Measurements from ENCODE around the gene PRAME. TPM values are rescaled to one million over a fixed set of nuclear protein-coding genes. Genes with fewer than 3 reads are reported as not detected.

PRAME gene
- total and polyA plus RNA-seq, 4 donors: 0.02 to 1.5 TPM; not detected in 2

- Histone ChIP-seq H3K27me3 (ENCODE audit: control insufficient read depth in 3 of 3, insufficient read depth in 3 of 3, low read length in 2 of 3) (no peaks in the 10 kb centered on the region), H3K36me3 (ENCODE audit: control insufficient read depth in 4 of 4, insufficient read depth in 4 of 4, low read length in 4 of 4) (no peaks in the 10 kb centered on the region), H3K27ac (ENCODE audit: low read depth in 1 of 2, low read length in 1 of 2) (no peak overlapping the region), H3K9ac (ENCODE audit: insufficient read depth in 1 of 2, low read length in 2 of 2) (no peak overlapping the region), H3K4me1 (ENCODE audit: control insufficient read depth in 5 of 5, insufficient read depth in 5 of 5, low read length in 5 of 5) (no peaks in the 10 kb centered on the region), H3K9me3 (ENCODE audit: control insufficient read depth in 4 of 4, insufficient read depth in 3 of 4, low read length in 3 of 4) (peaks cover 0 to 2% (median 0%) of the 10 kb centered on the region in 4 donors), H3K4me3 (no peak overlapping the region)
- TF ChIP-seq, protein P1, sequence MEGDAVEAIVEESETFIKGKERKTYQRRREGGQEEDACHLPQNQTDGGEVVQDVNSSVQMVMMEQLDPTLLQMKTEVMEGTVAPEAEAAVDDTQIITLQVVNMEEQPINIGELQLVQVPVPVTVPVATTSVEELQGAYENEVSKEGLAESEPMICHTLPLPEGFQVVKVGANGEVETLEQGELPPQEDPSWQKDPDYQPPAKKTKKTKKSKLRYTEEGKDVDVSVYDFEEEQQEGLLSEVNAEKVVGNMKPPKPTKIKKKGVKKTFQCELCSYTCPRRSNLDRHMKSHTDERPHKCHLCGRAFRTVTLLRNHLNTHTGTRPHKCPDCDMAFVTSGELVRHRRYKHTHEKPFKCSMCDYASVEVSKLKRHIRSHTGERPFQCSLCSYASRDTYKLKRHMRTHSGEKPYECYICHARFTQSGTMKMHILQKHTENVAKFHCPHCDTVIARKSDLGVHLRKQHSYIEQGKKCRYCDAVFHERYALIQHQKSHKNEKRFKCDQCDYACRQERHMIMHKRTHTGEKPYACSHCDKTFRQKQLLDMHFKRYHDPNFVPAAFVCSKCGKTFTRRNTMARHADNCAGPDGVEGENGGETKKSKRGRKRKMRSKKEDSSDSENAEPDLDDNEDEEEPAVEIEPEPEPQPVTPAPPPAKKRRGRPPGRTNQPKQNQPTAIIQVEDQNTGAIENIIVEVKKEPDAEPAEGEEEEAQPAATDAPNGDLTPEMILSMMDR (IDR thresholded peaks at IDR 0.05; ENCODE audit: control extremely low read depth, extremely low read depth): no peak
- 59 to 69% methylated on average over 5 of the region's 5 CpGs for WGBS, 2 donors
- DNase-seq (no peak), ATAC-seq (ENCODE audit: insufficient read depth, low FRiP score) (no peak)
Measured at GRCh38 chr22:22598144-22598543, 39.1 kb upstream of the PRAME start.

DNA sequence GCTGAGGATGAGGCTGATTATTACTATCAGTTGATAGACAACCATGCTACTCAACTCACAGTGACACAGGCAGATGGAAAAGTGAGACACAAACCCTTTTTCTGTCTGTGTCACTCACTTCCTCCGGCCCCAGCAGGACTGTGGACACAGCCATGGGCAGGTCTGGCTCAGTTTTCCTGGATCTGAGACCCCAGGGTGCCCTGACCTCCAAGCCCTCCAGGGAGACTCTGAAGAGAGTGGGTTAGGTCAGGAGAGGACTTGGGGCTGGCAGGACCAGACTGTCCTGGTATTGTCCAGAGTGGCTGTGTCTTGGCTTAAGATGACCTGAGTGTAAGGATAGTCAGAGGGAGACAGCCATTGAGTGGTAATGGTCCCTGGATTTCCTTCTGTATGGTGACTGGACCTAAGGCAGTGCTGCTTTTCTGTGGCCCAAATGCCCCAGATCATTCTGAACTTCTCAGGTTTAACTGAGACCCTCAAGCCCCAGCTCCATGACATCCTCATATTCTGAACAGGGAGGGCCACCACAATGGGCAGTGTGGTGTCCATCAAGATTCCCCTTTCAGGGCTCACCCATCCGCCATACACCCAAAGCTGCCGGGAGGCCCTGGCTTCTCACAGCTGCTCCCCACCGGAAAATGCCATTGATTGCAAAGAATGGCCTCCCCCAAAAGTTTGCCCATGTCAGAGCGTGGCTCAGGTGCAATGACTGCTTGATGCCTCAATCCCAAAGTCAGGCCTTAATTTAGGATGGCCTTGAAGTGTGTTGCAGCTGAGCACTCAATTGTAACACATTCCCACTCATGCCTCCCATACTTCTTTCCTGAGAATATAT lies 36.2 kb upstream of the PRAME start:
- Histone ChIP-seq H3K36me3 (ENCODE audit: control insufficient read depth in 4 of 4, insufficient read depth in 4 of 4, low read length in 4 of 4) (no peaks in the 10 kb centered on the region), H3K27me3 (ENCODE audit: control insufficient read depth in 3 of 3, insufficient read depth in 3 of 3, low read length in 2 of 3) (no peaks in the 10 kb centered on the region), H3K9ac (ENCODE audit: insufficient read depth in 1 of 2, low read length in 2 of 2) (no peak overlapping the region), H3K4me1 (ENCODE audit: control insufficient read depth in 5 of 5, insufficient read depth in 5 of 5, low read length in 5 of 5) (no peaks in the 10 kb centered on the region), H3K4me3 (no peak overlapping the region), H3K9me3 (ENCODE audit: control insufficient read depth in 4 of 4, insufficient read depth in 3 of 4, low read length in 3 of 4) (no peaks in the 10 kb centered on the region), H3K27ac (ENCODE audit: low read depth in 1 of 2, low read length in 1 of 2) (no peak overlapping the region)
- TF ChIP-seq, protein P1 (IDR thresholded peaks at IDR 0.05; ENCODE audit: control extremely low read depth, extremely low read depth): no peak
- DNase-seq: no peak
- no peak for ATAC-seq (ENCODE audit: insufficient read depth, low FRiP score)
- whole genome bisulfite sequencing, 2 donors: 92 to 97% methylated on average over 5 of the region's 5 CpGs

DNA sequence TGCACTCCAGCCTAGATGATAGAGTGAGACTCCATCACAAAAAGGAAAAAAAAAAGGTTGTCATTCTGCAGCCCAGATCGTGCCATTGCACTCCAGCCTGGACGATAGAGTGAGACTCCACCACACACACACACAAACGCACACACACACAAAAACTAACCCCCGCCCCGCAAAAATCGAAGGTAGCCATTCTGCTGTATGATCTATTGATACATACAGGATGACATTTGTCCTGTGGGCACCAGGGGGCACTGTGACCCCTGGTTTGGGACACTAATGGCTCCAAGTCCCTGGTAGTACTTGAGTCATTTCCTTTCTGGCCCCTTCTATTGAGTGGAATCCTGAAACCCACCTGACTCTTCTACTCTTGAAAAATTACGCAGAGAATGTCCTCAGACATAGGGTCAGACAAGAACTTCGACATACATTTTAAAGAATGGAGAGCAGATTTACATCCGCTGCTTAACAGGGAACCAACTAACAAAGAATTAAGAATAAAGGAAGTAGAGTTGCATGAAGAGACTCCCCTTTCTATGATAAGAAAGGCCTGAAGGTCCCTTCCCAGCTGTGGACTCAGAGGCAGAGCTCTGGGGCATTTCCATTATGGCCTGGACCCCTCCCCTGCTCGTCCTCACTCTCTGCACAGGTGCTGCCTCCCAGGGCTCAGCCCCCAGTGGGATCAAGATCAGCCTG lies 35.0 kb upstream of the PRAME start:
- ATAC-seq (ENCODE audit: insufficient read depth, low FRiP score): peak; percentile 62
- TF ChIP-seq, protein P1 (IDR thresholded peaks at IDR 0.05; ENCODE audit: control extremely low read depth, extremely low read depth): peak; percentile 32

More for the DNA sequence above, 35.0 kb upstream of the PRAME start:
- peak; percentile 48 to 64 (median 52) for DNase-seq
- no peaks in the 10 kb centered on the region for H3K9me3 ChIP-seq (ENCODE audit: control insufficient read depth in 4 of 4, insufficient read depth in 3 of 4, low read length in 3 of 4)
- no peaks in the 10 kb centered on the region for H3K36me3 ChIP-seq (ENCODE audit: control insufficient read depth in 4 of 4, insufficient read depth in 4 of 4, low read length in 4 of 4)
- no peak overlapping the region for H3K4me3 ChIP-seq
- no peaks in the 10 kb centered on the region for H3K4me1 ChIP-seq (ENCODE audit: control insufficient read depth in 5 of 5, insufficient read depth in 5 of 5, low read length in 5 of 5)
- H3K27ac ChIP-seq (ENCODE audit: low read depth in 1 of 2, low read length in 1 of 2): no peak overlapping the region
- H3K27me3 ChIP-seq (ENCODE audit: control insufficient read depth in 3 of 3, insufficient read depth in 3 of 3, low read length in 2 of 3): no peaks in the 10 kb centered on the region
- no peak overlapping the region for H3K9ac ChIP-seq (ENCODE audit: insufficient read depth in 1 of 2, low read length in 2 of 2)
- WGBS, 2 donors: 47 to 48% methylated on average over 10 of the region's 10 CpGs
